Body of pancreas (tissue), 4 donors: ENCODE data around the gene NOSTRIN. TPM values are rescaled to one million over a fixed set of nuclear protein-coding genes. Genes with fewer than 3 reads are reported as not detected.
"Not testable (repeated sequence)": the region's sequence is repeated elsewhere in the genome, so short reads cannot be mapped to it uniquely, and the experiment has no call there.

Experiments used
- ATAC-seq: fragments of 150-250 bp; one replicate; pipeline ENCODE4 v1.9.1; 2016
- DNase-seq, 4 donors: peaks; one replicate each; pipeline ENCODE4 v3.0.0-alpha.2; 2019
- H3K27ac ChIP-seq, 4 donors: fragments of 200-600 bp; sonication (generic); 1 replicate in 3 of 4; 2 replicates in 1 of 4; pipeline versions ENCODE4 v1.5.1 to v1.6.1; 2016 to 2019; ENCODE audit warnings: mild to moderate bottlenecking in 1 of 4, mixed read lengths in 1 of 4, moderate library complexity in 1 of 4
- H3K27me3 ChIP-seq, 2 donors: fragments of 200-600 bp; sonication (generic); one replicate each; pipeline ENCODE4 v1.6.0; 2016; ENCODE audit warnings: mild to moderate bottlenecking in 1 of 2
- H3K36me3 ChIP-seq, 2 donors: fragments of 200-600 bp; sonication (generic); replicated peaks in 1 of 2; 2 replicates each; pipeline ENCODE4 v1.5.1; 2016; ENCODE audit warnings: low read depth in 2 of 2; ENCODE audit not compliant: insufficient read depth in 1 of 2
- H3K4me1 ChIP-seq: fragments of 200-600 bp; sonication (generic); one replicate; pipeline ENCODE4 v1.6.0; 2016
- H3K4me3 ChIP-seq, 2 donors: fragments of 200-600 bp; sonication (generic); 1 replicate in 1 of 2; 2 replicates in 1 of 2; pipeline ENCODE4 v1.5.1; 2016 to 2019
- H3K9me3 ChIP-seq, 3 donors: fragments of 200-600 bp; sonication (generic); 1 replicate in 2 of 3; 2 replicates in 1 of 3; pipeline ENCODE4 v1.5.1; 2016
- CTCF ChIP-seq, 7 experiments: fragments of 450-650 bp in 4 of 7; fragments of 200-600 bp in 3 of 7; sonication (generic) in 3 of 7; IDR thresholded peaks; one replicate each; pipeline ENCODE4 v1.5.1; 2016 to 2019; ENCODE audit warnings: antibody characterized with exemption in 7 of 7
- POLR2A ChIP-seq, 3 donors: fragments of 450-650 bp; IDR thresholded peaks; one replicate each; pipeline ENCODE4 v1.6.1; 2016; ENCODE audit warnings: antibody characterized with exemption in 3 of 3, mild to moderate bottlenecking in 2 of 3
- WGBS, 2 donors: methylation state at CpG; one replicate each; pipeline ENCODE4 v1.1.5; 2017; 5-methylcytosine and 5-hydroxymethylcytosine counted together
- intact Hi-C: fragments of 100-400 bp; cut with DNase I; formaldehyde crosslinking; loops from one replicate; pipeline ENCODE4 v1.15.1; 2023
- total RNA-seq, 2 donors: library from RNA; depleted of rRNA; stranded (reverse); fragments of >200 nt; gene quantifications; one replicate each; pipeline ENCODE4 v1.1.0, GENCODE V29; 2016

Gene NOSTRIN
- total RNA-seq, 2 donors from 2014 or later = 34.8 to 64.3 TPM

- 86 to 94% methylated on average over 3 of the region's 3 CpGs for WGBS, 2 donors
- Histone ChIP-seq H3K27ac (no peak overlapping the region), H3K9me3 (no peaks in the 10 kb centered on the region), H3K36me3 (no peaks in the 10 kb centered on the region), H3K27me3 (no peaks in the 10 kb centered on the region), H3K4me1 (no peaks in the 10 kb centered on the region), H3K4me3 (no peak overlapping the region)
- DNase-seq (no peak), ATAC-seq (no peak)
- TF ChIP-seq POLR2A (IDR thresholded peaks at IDR 0.05) = no peak
- no peak for TF ChIP-seq CTCF (IDR thresholded peaks at IDR 0.05)
- intact Hi-C loops = no loop called here
Observed at GRCh38 chr2:168787098-168787781, 15.2 kb upstream of the NOSTRIN start.

DNA sequence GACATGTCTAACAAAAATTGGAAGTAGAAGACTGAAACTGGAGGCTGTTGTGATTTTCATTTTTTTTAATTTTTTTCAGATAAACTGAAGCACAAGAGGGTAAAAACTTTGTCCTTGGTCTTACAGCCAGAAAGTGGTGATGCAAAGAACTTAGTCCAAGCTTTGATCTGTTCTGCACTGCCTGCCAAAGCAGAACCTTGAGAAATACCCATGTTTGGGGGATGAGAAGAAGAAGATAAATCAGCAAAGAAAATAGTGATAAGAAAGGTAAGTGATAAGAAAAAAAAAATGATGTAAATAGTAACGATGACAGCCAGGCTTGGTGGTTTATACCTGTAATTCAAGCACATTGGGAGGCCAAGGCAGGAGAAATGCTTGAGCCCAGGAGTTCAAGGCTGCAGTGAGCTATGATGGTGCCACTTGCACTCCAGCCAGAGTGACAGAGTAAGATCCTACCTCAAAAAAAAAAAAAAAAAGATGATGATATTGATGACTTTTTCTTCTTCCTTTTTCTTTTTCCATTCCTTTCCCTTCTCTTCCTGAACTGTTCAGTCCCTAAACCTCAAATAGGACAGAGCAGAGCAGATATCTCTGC is 14.6 kb upstream of the NOSTRIN start:
- ATAC-seq (no peak), DNase-seq (no peak)
- no peak for TF ChIP-seq POLR2A (IDR thresholded peaks at IDR 0.05)
- TF ChIP-seq CTCF (IDR thresholded peaks at IDR 0.05) = no peak
- WGBS, 2 donors = 26 to 41% methylated on average over 1 of the region's 1 CpG
- Histone ChIP-seq H3K27ac (no peak overlapping the region), H3K4me1 (no peaks in the 10 kb centered on the region), H3K27me3 (no peaks in the 10 kb centered on the region), H3K9me3 (no peaks in the 10 kb centered on the region), H3K36me3 (no peaks in the 10 kb centered on the region), H3K4me3 (no peak overlapping the region)
- intact Hi-C loops = no loop called here

DNA sequence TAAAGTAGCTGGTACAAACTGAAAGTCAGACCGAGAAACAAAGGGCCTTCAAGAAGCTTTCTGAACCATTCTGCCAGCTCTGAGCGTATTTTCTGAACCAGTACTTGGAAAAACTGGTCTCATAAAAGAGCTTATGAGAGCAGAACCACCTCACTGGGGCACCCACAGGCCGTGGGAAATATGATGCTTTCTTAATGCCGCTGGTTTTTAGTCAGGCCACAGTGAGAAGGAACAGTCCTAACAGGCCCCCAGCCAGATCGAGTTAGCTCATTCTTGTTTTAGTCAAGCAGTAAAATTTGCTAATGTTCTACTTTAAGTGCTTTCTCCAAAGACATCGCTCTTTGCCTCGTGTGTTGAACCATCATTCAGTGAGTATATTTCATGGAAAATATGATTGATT is 12.7 kb upstream of the NOSTRIN start:
- TF ChIP-seq POLR2A (IDR thresholded peaks at IDR 0.05) = no peak
- no peak for TF ChIP-seq CTCF (IDR thresholded peaks at IDR 0.05)
- Histone ChIP-seq H3K36me3 (no peaks in the 10 kb centered on the region), H3K9me3 (no peaks in the 10 kb centered on the region), H3K27ac (no peak overlapping the region), H3K4me1 (no peaks in the 10 kb centered on the region), H3K27me3 (no peaks in the 10 kb centered on the region), H3K4me3 (no peak overlapping the region)
- DNase-seq (no peak), ATAC-seq (no peak)
- 63 to 68% methylated on average over 7 of the region's 7 CpGs for WGBS, 2 donors
- intact Hi-C loops = no loop called here

- Histone ChIP-seq H3K4me1 (no peaks in the 10 kb centered on the region), H3K27ac (no peak overlapping the region), H3K9me3 (no peaks in the 10 kb centered on the region), H3K36me3 (no peaks in the 10 kb centered on the region), H3K27me3 (no peaks in the 10 kb centered on the region), H3K4me3 (no peak overlapping the region)
- 77 to 78% methylated on average over 5 of the region's 5 CpGs for WGBS, 2 donors
- TF ChIP-seq POLR2A (IDR thresholded peaks at IDR 0.05) (no peak), CTCF (IDR thresholded peaks at IDR 0.05) (no peak)
- no peak for DNase-seq
- ATAC-seq = no peak
- intact Hi-C loops = no loop called here
Observed at GRCh38 chr2:168790226-168790902, 12.1 kb upstream of the NOSTRIN start.

DNA sequence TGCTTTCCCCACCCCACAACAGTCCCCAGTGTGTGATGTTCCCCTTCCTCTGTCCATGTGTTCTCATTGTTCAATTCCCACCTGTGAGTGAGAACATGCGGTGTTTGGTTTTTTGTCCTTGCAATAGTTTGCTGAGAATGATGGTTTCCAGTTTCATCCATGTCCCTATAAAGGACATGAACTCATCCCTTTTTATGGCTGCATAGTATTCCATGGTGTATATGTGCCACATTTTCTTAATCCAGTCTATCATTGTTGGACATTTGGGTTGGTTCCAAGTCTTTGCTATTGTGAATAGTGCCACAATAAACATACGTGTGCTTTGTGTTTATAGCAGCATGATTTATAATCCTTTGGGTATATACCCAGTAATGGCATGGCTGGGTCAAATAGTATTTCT is 11.3 kb upstream of the NOSTRIN start:
- H3K4me1 ChIP-seq, H3K9me3 ChIP-seq, intact Hi-C loops, H3K27me3 ChIP-seq, H3K27ac ChIP-seq, H3K36me3 ChIP-seq, ATAC-seq, H3K4me3 ChIP-seq, DNase-seq: not testable (repeated sequence)
- WGBS, 2 donors = 85 to 93% methylated on average over 2 of the region's 2 CpGs
